HepG2 (cell line): ENCODE measurements around the gene PRDM11. TPM values are rescaled to one million over a fixed set of nuclear protein-coding genes. Genes with fewer than 3 reads are reported as not detected.

Source experiments
- FOSL2 ChIP-seq: sonication (generic); formaldehyde crosslinking; IDR thresholded peaks from 2 replicates; pipeline ENCODE4 v1.4.0; 2020; ENCODE audit warnings: missing genetic modification reagents
- GABPA ChIP-seq, 2 experiments: IDR thresholded peaks; 2 replicates each; pipeline ENCODE4 v1.6.1; 2011 to 2016; ENCODE audit warnings: low read depth in 2 of 2, low read length in 1 of 2, missing biosample characterization in 1 of 2, missing genetic modification characterization in 1 of 2
- GATAD2A ChIP-seq: IDR thresholded peaks from 2 replicates; pipeline ENCODE4 v1.6.1; 2016
- MEIS2 ChIP-seq: sonication (generic); formaldehyde crosslinking; IDR thresholded peaks from 2 replicates; pipeline ENCODE4 v1.9.0; 2021; ENCODE audit warnings: mild to moderate bottlenecking, missing genetic modification reagents
- NBN ChIP-seq: fragments of 450-650 bp; conservative IDR thresholded peaks from 2 replicates; pipeline ENCODE4 v1.6.1; 2017
- PHF8 ChIP-seq: sonication (generic); formaldehyde crosslinking; IDR thresholded peaks from 2 replicates; pipeline ENCODE4 v1.5.0; 2020; ENCODE audit warnings: missing genetic modification reagents
- SRSF1 ChIP-seq: fragments of 200-400 bp; formaldehyde crosslinking; optimal IDR thresholded peaks from 2 replicates; pipeline ENCODE3; 2017; ENCODE audit warnings: mild to moderate bottlenecking, low read depth, low read length, moderate library complexity
- TCF7 ChIP-seq: sonication (generic); IDR thresholded peaks from 2 replicates; pipeline ENCODE4 v1.6.1; 2016; ENCODE audit warnings: antibody characterized with exemption, low read depth
- TCF7L2 ChIP-seq: IDR thresholded peaks from 2 replicates; pipeline ENCODE4 v1.6.1; 2011; ENCODE audit warnings: mild to moderate bottlenecking, low read depth, low read length, moderate library complexity
- ZNF333 ChIP-seq: sonication (generic); formaldehyde crosslinking; IDR thresholded peaks from 2 replicates; pipeline ENCODE4 v1.4.0; 2020; ENCODE audit warnings: mild to moderate bottlenecking, missing genetic modification reagents, borderline replicate concordance
- ZNF598 ChIP-seq: sonication (generic); formaldehyde crosslinking; IDR thresholded peaks from 2 replicates; pipeline ENCODE4 v1.5.1; 2020; ENCODE audit warnings: mild to moderate bottlenecking, missing genetic modification reagents, borderline replicate concordance
- polyA plus RNA-seq, 8 experiments: library from polyadenylated mRNA; depleted of rRNA in 3 of 8; stranded (reverse) in 7 of 8; unstranded in 1 of 8; fragments of >200 nt; fragmentation: Illumina TruSeq in 4 of 8; extraction: Trizol in 4 of 8; gene quantifications; 2 replicates each; pipeline versions ENCODE4 v1.2.1 to v1.2.3, GENCODE V29; 2011 to 2016; ENCODE audit warnings: low read depth in 4 of 8, missing spikeins in 1 of 8, mixed read lengths in 1 of 8; ENCODE audit not compliant: insufficient read depth in 1 of 8
- total RNA-seq, 5 experiments: library from RNA; depleted of rRNA; stranded (reverse); fragments of >200 nt; fragmentation: Illumina TruSeq; extraction: Trizol; gene quantifications; 2 replicates each; pipeline ENCODE4 v1.2.3, GENCODE V29; 2016; ENCODE audit warnings: low read depth in 1 of 5
- TF ChIP-seq, protein P1 (sequence below): sonication (generic); formaldehyde crosslinking; IDR thresholded peaks from 2 replicates; pipeline ENCODE4 v1.4.0; 2020; ENCODE audit warnings: missing genetic modification reagents
- TF ChIP-seq, protein P2 (sequence below): IDR thresholded peaks from 2 replicates; pipeline ENCODE4 v1.6.1; 2018; ENCODE audit warnings: missing genetic modification reagents, mild to moderate bottlenecking, missing compliant biosample characterization

The PRDM11 gene
- total and polyA plus RNA-seq, 2 of the 13 experiments (the other 11 are each of a cell fraction or from before 2014, with no cell fraction given), result 3.4 to 4.7 TPM

DNA sequence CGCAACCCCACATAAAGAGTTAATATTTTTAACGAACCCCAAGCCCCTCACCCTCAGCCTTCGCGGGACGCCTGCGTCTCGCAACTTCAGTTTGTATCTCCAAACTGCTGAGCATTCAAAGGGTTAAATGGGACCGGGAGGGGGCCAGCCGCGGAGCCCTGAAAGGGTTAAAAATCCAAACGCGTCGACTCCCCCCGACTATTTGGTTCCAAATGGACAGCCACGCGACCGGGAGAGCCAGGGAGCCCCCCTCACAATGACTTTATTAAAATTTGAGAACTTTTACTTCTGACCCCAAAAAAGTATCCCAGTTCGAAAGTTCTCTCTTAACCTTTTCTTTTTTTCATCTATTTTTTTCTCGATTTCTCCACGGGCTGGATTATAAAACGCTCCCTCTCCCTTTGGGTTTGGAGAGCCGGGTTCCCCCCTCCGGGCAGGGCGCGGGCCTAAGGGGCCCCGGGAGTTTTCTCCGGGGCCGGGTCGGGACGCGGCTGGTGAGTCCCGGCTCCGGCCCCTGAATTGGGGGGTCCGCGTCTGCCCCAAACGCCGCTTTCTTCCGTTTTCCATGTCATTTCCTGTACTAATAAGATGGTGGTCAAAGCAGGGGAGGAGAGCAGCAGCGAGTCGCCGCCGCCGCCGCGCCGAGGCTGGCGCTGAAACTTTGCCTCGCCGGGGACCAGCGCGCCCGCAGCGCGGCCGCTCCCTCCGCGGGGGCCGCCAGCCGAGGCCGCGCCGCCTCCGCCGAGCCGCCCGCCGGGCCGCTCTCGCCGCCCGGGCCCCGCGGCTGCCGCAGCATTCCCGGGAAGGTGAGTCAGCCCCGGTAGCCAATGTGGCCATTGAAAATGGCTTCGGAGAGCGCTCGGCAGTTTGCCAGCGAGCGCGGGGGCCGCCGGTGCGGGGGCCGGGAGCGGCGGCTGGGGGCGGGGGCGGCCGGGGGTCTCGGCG, at the start of gene PRDM11 (continued):
- no peak for TF ChIP-seq ZNF598
- TF ChIP-seq ZNF333 (CRISPR knock-in tag), result no peak
- TF ChIP-seq, protein P1, sequence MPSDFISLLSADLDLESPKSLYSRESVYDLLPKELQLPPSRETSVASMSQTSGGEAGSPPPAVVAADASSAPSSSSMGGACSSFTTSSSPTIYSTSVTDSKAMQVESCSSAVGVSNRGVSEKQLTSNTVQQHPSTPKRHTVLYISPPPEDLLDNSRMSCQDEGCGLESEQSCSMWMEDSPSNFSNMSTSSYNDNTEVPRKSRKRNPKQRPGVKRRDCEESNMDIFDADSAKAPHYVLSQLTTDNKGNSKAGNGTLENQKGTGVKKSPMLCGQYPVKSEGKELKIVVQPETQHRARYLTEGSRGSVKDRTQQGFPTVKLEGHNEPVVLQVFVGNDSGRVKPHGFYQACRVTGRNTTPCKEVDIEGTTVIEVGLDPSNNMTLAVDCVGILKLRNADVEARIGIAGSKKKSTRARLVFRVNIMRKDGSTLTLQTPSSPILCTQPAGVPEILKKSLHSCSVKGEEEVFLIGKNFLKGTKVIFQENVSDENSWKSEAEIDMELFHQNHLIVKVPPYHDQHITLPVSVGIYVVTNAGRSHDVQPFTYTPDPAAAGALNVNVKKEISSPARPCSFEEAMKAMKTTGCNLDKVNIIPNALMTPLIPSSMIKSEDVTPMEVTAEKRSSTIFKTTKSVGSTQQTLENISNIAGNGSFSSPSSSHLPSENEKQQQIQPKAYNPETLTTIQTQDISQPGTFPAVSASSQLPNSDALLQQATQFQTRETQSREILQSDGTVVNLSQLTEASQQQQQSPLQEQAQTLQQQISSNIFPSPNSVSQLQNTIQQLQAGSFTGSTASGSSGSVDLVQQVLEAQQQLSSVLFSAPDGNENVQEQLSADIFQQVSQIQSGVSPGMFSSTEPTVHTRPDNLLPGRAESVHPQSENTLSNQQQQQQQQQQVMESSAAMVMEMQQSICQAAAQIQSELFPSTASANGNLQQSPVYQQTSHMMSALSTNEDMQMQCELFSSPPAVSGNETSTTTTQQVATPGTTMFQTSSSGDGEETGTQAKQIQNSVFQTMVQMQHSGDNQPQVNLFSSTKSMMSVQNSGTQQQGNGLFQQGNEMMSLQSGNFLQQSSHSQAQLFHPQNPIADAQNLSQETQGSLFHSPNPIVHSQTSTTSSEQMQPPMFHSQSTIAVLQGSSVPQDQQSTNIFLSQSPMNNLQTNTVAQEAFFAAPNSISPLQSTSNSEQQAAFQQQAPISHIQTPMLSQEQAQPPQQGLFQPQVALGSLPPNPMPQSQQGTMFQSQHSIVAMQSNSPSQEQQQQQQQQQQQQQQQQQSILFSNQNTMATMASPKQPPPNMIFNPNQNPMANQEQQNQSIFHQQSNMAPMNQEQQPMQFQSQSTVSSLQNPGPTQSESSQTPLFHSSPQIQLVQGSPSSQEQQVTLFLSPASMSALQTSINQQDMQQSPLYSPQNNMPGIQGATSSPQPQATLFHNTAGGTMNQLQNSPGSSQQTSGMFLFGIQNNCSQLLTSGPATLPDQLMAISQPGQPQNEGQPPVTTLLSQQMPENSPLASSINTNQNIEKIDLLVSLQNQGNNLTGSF, result no peak
- TF ChIP-seq SRSF1, result peak; percentile 45
- TF ChIP-seq FOSL2, result peak; percentile 49
- TF ChIP-seq NBN, result no peak
- no peak for TF ChIP-seq MEIS2 (CRISPR knock-in tag)
- peak; percentile 21; the same call in 1 of the 2 replicates for TF ChIP-seq GATAD2A
- TF ChIP-seq TCF7, result no peak
- no peak for TF ChIP-seq TCF7L2
- TF ChIP-seq, protein P2, sequence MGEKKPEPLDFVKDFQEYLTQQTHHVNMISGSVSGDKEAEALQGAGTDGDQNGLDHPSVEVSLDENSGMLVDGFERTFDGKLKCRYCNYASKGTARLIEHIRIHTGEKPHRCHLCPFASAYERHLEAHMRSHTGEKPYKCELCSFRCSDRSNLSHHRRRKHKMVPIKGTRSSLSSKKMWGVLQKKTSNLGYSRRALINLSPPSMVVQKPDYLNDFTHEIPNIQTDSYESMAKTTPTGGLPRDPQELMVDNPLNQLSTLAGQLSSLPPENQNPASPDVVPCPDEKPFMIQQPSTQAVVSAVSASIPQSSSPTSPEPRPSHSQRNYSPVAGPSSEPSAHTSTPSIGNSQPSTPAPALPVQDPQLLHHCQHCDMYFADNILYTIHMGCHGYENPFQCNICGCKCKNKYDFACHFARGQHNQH (CRISPR knock-in tag), result 0 out of 2 replicates have a peak, but pooled peaks have one; percentile 17
- peak; percentile 44; the same call in 1 of the 2 replicates for TF ChIP-seq PHF8 (CRISPR knock-in tag)
- TF ChIP-seq GABPA (IDR thresholded peaks at IDR 0.05; ENCODE audit: low read depth, low read length), result no peak
- TF ChIP-seq GABPA (CRISPR knock-in tag; IDR thresholded peaks at IDR 0.05; ENCODE audit: low read depth), result peak; percentile 47; the same call in 1 of the 2 replicates
